ENCODE data around the gene GPBP1L1. TPM values are rescaled to one million over a fixed set of nuclear protein-coding genes. Genes with fewer than 3 reads are reported as not detected.
"Not testable (repeated sequence)": the region's sequence is repeated elsewhere in the genome, so short reads cannot be mapped to it uniquely, and the experiment has no call there.

Gene GPBP1L1, protein sequence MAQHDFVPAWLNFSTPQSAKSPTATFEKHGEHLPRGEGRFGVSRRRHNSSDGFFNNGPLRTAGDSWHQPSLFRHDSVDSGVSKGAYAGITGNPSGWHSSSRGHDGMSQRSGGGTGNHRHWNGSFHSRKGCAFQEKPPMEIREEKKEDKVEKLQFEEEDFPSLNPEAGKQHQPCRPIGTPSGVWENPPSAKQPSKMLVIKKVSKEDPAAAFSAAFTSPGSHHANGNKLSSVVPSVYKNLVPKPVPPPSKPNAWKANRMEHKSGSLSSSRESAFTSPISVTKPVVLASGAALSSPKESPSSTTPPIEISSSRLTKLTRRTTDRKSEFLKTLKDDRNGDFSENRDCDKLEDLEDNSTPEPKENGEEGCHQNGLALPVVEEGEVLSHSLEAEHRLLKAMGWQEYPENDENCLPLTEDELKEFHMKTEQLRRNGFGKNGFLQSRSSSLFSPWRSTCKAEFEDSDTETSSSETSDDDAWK
- total RNA-seq (100 to 1,000 TPM; 110 to 180 (median 122) TPM), polyA plus RNA-seq (100 to 1,000 TPM; 104 to 109 TPM), total RNA-seq (142 reads per million, percentile 89 among the genes with 10 or more reads in this experiment)

DNA sequence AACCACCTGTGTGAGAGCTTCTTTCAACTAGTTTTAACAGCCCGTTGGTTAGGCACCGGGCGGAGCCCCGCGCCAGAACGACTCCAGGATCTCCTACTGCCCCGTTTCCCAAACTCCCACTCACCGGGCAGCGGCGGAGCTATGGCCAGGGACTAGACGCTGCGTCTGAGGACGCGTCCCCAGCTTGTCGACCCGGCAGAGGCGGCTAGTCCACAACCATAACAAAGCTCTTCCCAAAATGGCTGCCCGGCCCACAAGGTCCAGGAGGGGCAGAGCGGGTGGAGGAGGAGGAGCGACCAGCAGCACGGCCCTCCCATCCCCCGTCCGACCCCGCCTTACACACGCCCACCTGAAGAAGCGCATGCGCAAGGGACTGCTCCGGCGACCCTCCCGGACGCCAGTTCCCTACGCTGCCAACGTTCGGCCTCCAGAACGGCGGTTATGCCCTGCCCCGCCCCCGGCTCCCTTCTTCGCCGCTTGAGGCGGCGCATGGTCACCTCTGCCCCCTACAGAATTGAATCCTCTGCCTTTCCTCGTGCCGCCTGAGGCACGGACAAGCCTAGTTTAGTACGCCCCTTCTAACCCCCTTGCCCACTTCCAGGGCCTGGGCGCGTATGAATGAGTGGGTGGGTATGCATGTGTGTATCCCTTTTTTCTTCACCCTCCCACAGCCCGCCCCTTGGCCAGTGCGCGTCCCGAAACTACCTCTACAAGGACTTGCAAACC, at the start of gene GPBP1L1:
GPBP1L1 (minus strand) TSS at position 246 of the 726 bp plus-strand sequence. CDS start 27,446 bp downstream, outside the sequence.
- Histone ChIP-seq H3K4me1 (ENCODE audit: control insufficient read depth in 2 of 2, insufficient read depth in 2 of 2, low read length in 2 of 2) (peaks cover 29 to 35% of the 10 kb centered on the region in 2 donors), H3K27ac (ENCODE audit: low read depth, low read length) (peak within 1 kb of the TSS; percentile 94), H3K36me3 (ENCODE audit: control insufficient read depth in 2 of 3, insufficient read depth in 3 of 3, low read length in 3 of 3) (peaks cover 0 to 7% (median 0%) of the 10 kb centered on the region in 3 experiments), H3K4me3 (ENCODE audit: low read length) (peak within 1 kb of the TSS; percentile 86), H3K27me3 (ENCODE audit: control insufficient read depth in 2 of 2, insufficient read depth in 2 of 2, low read length in 2 of 2) (no peaks in the 10 kb centered on the region), H3K9me3 (ENCODE audit: control insufficient read depth in 2 of 3, low read length in 3 of 3) (no peaks in the 10 kb centered on the region)
- Mint-ChIP-seq H3K36me3 (peaks cover 0 to 6% (median 0%) of the 10 kb centered on the region in 5 donors), H3K4me1 (peaks cover 21 to 66% (median 50%) of the 10 kb centered on the region in 7 donors), H3K27ac (peak within 1 kb of the TSS; percentile 99 to 100 (median 100)), H3K4me3 (peak within 1 kb of the TSS; percentile 95 to 100 (median 99)), H3K9me3 (no peaks in the 10 kb centered on the region), H3K27me3 (no peaks in the 10 kb centered on the region)
- ATAC-seq (peak; percentile 85), DNase-seq (peak; percentile 94 to 98 (median 97))
- intact Hi-C loops (cut with micrococcal nuclease) = loop anchor here (1.0 to 10.0 kb wide), 28 partner anchors 64 to 1712 kb away; partner anchors contain the start of genes DMAP1 (in 2 of the 2), EIF2B3 (in 2 of the 2), IPP (in 2 of the 2) and LRRC41 (in 2 of the 2)
- ChIA-PET POLR2A (interaction anchor here (0.5 to 2.6 kb wide), 31 partner anchors 10 to 1473 kb away, joined by 3 to 31 read pairs (median 3); partner anchors contain the start of genes AKR1A1, CCDC163, DMAP1 and LRRC41), CTCF (interaction anchor here (0.7 to 1.3 kb wide), 7 partner anchors 13 to 383 kb away, joined by 3 to 4 read pairs (median 3); partner anchors contain the start of gene TESK2)

GRCh38 chr1:45730780-45731319, 44.5 kb upstream of the GPBP1L1 start:
- intact Hi-C loops (cut with micrococcal nuclease) = no loop called here
- H3K36me3 ChIP-seq (ENCODE audit: control insufficient read depth in 2 of 3, insufficient read depth in 3 of 3, low read length in 3 of 3) = peaks cover 0 to 6% (median 4%) of the 10 kb centered on the region in 3 experiments
- H3K9me3 ChIP-seq (ENCODE audit: control insufficient read depth in 2 of 3, low read length in 3 of 3) = no peaks in the 10 kb centered on the region
- no peaks in the 10 kb centered on the region for H3K27me3 ChIP-seq (ENCODE audit: control insufficient read depth in 2 of 2, insufficient read depth in 2 of 2, low read length in 2 of 2)
- DNase-seq = no peak
- no peak overlapping the region for H3K4me3 Mint-ChIP-seq
- H3K27ac Mint-ChIP-seq = peak overlapping the region in 2 of 9 donors; percentile 7 to 83
- H3K27ac ChIP-seq (ENCODE audit: low read depth, low read length) = no peak overlapping the region
- peaks cover 0 to 24% (median 16%) of the 10 kb centered on the region in 7 donors for H3K4me1 Mint-ChIP-seq
- H3K27me3 Mint-ChIP-seq = no peaks in the 10 kb centered on the region
- ATAC-seq = no peak
- H3K9me3 Mint-ChIP-seq = no peaks in the 10 kb centered on the region
- H3K36me3 Mint-ChIP-seq = peaks cover 0 to 12% (median 5%) of the 10 kb centered on the region in 5 donors
- H3K4me3 ChIP-seq (ENCODE audit: low read length) = no peak overlapping the region
- ChIA-PET CTCF (no interaction called here), POLR2A (no interaction called here)
- H3K4me1 ChIP-seq (ENCODE audit: control insufficient read depth in 2 of 2, insufficient read depth in 2 of 2, low read length in 2 of 2) = no peaks in the 10 kb centered on the region

DNA sequence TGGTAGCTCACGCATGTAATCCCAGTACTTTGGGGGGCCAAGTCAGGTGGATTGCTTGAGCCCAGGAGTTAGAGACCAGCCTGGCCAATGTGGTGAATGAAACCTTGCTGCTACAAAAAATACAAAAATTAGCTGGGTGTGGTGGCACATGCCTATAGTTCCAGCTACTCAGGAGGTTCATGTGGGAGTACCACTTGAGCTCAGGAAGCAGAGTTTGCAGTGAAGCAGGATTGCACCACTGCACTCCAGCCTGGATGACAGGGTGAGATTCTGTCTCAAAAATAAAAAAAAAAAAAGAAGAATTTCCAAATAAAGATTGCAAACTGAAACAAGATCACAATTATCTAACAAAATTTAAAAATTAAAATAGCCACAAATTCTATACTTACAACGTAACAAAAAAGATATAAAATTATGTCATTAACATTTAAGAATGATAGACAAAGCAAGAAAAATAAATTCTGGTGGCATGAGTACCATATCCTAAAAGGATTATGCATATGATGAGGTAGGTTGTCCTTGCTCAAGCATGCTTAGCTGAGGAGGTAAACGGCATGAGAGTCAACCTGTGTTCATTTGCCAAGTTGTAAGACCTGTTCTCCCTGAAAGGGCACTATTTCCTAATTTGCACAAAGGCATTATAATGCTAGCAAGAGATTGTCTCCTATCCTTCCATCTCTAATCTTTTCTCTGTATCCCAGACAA, 43.9 kb upstream of the GPBP1L1 start:
- H3K9me3 Mint-ChIP-seq = no peaks in the 10 kb centered on the region
- Histone ChIP-seq H3K36me3 (ENCODE audit: control insufficient read depth in 2 of 3, insufficient read depth in 3 of 3, low read length in 3 of 3) (peaks cover 0 to 6% (median 4%) of the 10 kb centered on the region in 3 experiments), H3K9me3 (ENCODE audit: control insufficient read depth in 2 of 3, low read length in 3 of 3) (no peaks in the 10 kb centered on the region), H3K27ac (ENCODE audit: low read depth, low read length) (no peak overlapping the region), H3K4me1 (ENCODE audit: control insufficient read depth in 2 of 2, insufficient read depth in 2 of 2, low read length in 2 of 2) (no peaks in the 10 kb centered on the region), H3K27me3 (ENCODE audit: control insufficient read depth in 2 of 2, insufficient read depth in 2 of 2, low read length in 2 of 2) (no peaks in the 10 kb centered on the region), H3K4me3 (ENCODE audit: low read length) (no peak overlapping the region)
- intact Hi-C loops (cut with micrococcal nuclease) = no loop called here
- POLR2A ChIA-PET = no interaction called here
- ATAC-seq = no peak
- no peaks in the 10 kb centered on the region for H3K27me3 Mint-ChIP-seq
- CTCF ChIA-PET = no interaction called here
- peaks cover 0 to 12% (median 5%) of the 10 kb centered on the region in 5 donors for H3K36me3 Mint-ChIP-seq
- peak overlapping the region in 1 of 9 donors; percentile 7 for H3K27ac Mint-ChIP-seq
- H3K4me3 Mint-ChIP-seq = no peak overlapping the region
- no peak for DNase-seq
- peaks cover 0 to 24% (median 16%) of the 10 kb centered on the region in 7 donors for H3K4me1 Mint-ChIP-seq

- H3K4me3 Mint-ChIP-seq; H3K27ac Mint-ChIP-seq; intact Hi-C loops (cut with micrococcal nuclease); DNase-seq; H3K9me3 ChIP-seq (ENCODE audit: control insufficient read depth in 2 of 3, low read length in 3 of 3); H3K4me1 ChIP-seq (ENCODE audit: control insufficient read depth in 2 of 2, insufficient read depth in 2 of 2, low read length in 2 of 2); H3K9me3 Mint-ChIP-seq; H3K27ac ChIP-seq (ENCODE audit: low read depth, low read length); ATAC-seq; H3K36me3 ChIP-seq (ENCODE audit: control insufficient read depth in 2 of 3, insufficient read depth in 3 of 3, low read length in 3 of 3); H3K4me1 Mint-ChIP-seq; H3K36me3 Mint-ChIP-seq; H3K4me3 ChIP-seq (ENCODE audit: low read length); H3K27me3 Mint-ChIP-seq; H3K27me3 ChIP-seq (ENCODE audit: control insufficient read depth in 2 of 2, insufficient read depth in 2 of 2, low read length in 2 of 2); CTCF ChIA-PET: not testable (repeated sequence)
- POLR2A ChIA-PET = interaction anchor here (0.6 kb wide), 1 partner anchor 31 kb away, joined by 5 read pairs; no protein-coding TSS in a partner anchor
These were observed 39.7 kb upstream of the GPBP1L1 start for GRCh38 chr1:45726007-45726406.

DNA sequence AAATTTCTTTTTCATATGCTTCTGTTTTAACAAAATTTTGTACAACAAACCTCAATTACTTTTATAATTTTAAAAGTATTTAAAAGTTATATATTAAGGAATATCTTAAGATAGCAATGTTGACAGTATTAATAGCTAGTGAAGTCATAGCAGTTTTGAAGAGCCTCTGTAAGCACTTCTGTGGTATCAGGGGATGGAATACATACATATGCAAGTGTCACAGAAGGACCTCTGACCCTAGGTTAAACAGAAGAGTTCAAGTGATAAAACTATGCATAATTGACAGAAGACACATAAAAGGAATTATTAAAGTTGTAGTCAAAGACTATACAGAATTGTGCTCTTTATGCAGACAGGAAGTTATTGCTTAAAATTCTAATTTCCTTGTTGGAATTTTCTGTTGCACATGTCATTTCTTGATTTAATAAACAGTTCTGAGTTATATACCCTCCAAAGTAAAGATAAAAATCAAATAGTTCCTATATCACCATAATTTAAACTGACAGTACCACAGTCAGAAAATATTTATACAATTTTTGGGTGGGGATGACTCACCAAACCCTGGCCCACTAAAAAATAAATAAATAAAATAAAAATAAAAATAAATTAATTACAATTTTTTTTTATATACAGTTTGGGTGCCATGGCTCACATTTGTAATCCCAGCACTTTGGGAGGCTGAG, 37.1 kb upstream of the GPBP1L1 start:
- H3K4me1 Mint-ChIP-seq = no peaks in the 10 kb centered on the region
- H3K4me3 ChIP-seq (ENCODE audit: low read length) = no peak overlapping the region
- H3K27me3 Mint-ChIP-seq = no peaks in the 10 kb centered on the region
- H3K4me3 Mint-ChIP-seq = no peak overlapping the region
- DNase-seq (no peak), ATAC-seq (no peak)
- peaks cover 0 to 4% (median 3%) of the 10 kb centered on the region in 3 experiments for H3K36me3 ChIP-seq (ENCODE audit: control insufficient read depth in 2 of 3, insufficient read depth in 3 of 3, low read length in 3 of 3)
- no peak overlapping the region for H3K27ac Mint-ChIP-seq
- H3K9me3 Mint-ChIP-seq = no peaks in the 10 kb centered on the region
- ChIA-PET POLR2A (no interaction called here), CTCF (no interaction called here)
- no peaks in the 10 kb centered on the region for H3K4me1 ChIP-seq (ENCODE audit: control insufficient read depth in 2 of 2, insufficient read depth in 2 of 2, low read length in 2 of 2)
- intact Hi-C loops (cut with micrococcal nuclease) = no loop called here
- no peaks in the 10 kb centered on the region for H3K27me3 ChIP-seq (ENCODE audit: control insufficient read depth in 2 of 2, insufficient read depth in 2 of 2, low read length in 2 of 2)
- H3K27ac ChIP-seq (ENCODE audit: low read depth, low read length) = no peak overlapping the region
- no peaks in the 10 kb centered on the region for H3K9me3 ChIP-seq (ENCODE audit: control insufficient read depth in 2 of 3, low read length in 3 of 3)
- H3K36me3 Mint-ChIP-seq = peaks cover 0 to 8% (median 0%) of the 10 kb centered on the region in 5 donors

Data from naive thymus-derived CD4-positive, alpha-beta T cell (primary cell).